NCI-H187 (cell line): ENCODE results near the gene POU2F1.
A peak's percentile ranks its signal among the peaks of the same experiment; 100 is the strongest.
"Not testable (repeated sequence)": the region's sequence is repeated elsewhere in the genome, so short reads cannot be mapped to it uniquely, and the experiment has no call there.

Experiments
- DNase-seq, 2 experiments: peaks; one replicate each; lab custom pipeline; 2025; lab: John Stamatoyannopoulos, UW

Gene POU2F1

DNA sequence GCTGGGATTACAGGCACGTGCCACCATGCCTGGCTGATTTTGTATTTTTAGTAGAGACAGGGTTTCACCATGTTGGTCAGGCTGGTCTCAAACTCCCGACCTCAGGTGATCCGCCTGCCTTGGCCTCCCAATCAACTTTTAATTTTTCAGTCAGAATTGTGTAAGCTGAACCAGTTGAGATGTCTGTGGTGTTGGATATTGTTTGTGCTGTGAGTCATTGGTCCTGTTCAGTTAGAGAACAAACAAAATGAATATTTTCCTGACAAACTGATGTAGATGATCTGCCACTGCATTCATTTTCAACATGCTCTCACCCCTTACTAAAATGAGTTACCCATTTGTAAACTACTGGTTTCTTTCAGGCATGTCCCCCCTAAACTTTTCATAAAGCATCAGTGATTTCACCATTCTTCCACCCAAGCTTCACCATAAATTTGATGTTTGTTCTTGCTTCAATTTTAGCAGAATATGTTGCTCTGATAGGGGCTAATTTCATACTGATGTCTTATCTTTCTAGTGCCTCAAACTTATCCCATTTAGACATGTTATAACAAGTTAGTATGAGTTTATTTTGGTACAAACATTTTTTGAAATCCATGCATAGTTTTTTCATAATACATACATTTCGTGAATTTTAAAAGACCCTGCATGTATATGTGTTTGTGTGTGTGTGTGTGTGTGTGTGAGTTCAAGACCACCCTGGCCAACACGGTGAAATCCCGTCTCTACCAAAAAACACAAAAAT is 15.2 kb upstream of the POU2F1 start:
- not testable (repeated sequence) for DNase-seq

DNA sequence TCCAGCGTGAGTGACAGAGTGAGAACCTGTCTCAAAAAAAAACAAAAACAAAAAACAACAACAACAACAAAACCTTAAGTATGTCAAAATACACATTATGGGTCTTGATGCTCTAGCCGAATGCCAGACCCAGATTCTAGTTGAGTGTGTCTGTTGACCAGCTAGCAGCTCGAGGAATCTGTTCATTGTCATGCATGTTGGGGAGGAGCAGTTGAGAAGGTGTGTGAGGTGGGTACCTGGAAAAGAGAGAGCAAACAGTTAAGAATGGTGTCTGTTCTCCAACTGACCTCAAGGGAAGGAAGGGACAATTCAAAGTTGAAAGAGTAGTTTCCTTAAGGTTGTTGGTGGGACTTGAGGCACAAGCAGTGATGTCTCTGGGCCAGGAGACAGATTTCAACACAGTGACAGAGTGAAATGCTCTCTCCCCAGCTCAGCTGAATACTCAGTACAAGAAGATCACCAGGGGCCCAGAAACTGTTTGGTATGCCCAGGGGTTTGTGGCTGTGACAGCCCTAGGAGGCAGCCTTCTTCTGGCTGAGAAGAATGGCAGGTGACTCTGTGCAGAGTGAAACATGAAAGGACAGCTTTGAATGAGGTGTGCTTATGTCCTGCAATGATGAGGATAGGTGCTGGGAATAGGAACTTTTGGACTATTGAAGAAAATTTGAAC is 14.4 kb upstream of the POU2F1 start:
- no peak for DNase-seq

DNA sequence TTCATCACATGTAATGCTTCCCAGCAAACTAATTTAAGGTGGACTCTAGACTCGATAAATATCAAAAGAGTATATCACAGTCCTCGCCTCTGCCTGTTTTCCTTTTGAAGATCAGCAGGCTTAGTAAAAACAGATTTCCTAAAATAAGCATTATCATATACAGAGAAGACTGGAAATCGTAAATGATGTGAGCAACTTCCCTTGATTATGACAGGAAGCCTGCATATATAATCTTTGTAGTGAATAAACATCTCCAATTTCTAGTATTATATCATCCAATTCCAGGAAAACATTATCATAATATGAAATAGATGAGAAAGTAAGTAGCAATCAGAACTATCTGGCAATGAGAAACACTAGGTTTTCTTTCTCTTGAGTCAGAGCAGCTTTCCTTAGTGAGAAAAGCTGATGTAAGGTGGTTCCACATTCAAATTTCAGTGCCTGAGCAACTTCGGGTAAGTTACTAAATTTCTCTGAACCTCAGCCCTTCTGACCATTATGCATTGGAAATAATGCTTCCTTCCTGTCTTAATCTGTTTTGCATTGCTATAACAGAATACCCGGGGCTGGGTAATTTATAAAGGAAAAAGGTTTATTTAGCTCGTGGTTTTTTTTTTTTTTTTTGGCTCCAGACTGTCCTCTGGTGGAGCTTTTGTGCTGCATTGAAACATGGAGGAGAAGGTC is 12.6 kb upstream of the POU2F1 start:
- no peak for DNase-seq

DNA sequence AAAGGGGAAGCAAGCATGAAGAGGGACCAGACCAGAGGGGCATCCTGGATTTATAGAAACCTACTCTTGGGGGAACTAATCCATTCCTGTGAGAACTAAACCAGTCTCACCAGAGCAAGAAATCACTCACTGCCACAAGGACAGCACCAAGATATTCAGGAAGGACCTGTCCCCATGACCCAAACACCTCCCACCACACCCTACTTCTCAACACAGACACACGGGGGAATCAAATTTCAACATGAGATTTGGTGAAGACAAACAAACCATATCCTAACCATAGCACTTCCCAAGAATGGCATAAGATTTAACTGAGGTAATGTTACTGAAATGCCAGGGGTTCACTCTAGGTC is 12.1 kb upstream of the POU2F1 start:
- no peak for DNase-seq

DNA sequence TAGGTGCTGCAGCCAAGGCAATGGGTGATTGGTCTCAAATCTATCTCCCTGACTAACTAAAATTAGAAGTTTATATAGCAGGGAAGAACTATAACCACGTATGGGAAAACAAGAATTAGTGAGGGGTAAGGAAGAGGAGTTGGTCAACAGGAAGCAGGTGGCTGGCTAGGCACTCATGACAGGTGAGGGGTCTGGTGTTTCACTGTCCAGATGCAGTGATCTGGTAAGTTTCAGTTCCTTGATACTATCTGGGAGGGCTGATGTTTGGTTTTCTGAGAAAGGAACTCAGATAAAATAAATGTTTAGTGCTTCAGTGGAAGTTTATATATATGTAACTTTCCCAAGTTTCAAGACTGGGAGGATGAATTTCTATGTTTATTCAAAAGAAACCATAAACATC is 11.6 kb upstream of the POU2F1 start:
- DNase-seq = no peak

DNA sequence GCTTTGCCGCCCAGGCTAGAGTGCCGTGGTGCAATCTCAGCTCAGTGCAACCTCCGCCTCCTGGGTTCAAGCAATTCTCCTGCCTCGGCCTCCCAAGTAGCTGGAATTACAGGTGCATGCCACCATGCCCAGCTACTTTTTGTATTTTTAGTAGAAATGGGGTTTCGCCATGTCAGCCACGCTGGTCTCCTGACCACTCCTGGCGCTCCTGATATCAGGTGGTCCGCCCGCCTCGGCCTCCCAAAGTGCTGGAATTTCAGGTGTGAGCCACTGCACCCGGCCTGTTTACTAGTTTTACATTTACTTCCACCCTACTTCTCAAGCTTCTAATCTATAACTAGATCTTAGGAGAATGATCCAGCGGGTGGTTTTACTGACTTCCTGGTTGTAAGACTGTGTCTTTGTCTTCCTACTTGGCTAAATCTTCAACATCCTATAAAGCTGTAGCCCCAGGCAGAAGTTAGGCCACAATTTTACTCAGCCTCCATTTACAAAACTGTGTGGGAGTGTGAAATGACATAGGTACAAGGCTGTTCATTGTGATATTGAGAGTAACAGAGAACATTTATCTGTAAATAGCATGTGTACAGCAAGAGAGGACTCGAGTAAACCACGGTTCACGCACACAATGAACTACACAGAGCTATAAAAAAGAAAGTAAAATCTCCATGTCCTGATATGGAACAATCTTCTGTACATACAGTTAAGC is 9.6 kb upstream of the POU2F1 start:
- no peak for DNase-seq

DNA sequence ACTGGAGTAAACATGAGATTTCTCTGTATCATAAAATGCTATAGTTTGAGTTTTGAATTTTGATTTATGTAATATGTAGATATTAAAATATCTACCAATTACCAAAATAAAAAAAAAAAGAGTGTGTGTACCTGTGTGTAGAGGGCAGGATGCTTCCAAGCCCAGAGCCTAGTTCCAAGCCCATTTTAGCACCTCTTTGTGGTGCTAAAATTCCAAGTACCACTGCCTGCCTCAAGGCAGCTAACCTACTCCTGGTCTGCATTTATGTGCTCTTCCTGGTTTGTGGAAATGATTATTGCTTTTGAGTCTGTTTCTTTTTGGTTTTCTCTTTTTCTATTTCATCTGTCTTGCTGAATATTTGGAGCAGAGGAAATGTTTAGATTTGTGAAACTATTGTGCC is 8.7 kb upstream of the POU2F1 start:
- no peak for DNase-seq

DNA sequence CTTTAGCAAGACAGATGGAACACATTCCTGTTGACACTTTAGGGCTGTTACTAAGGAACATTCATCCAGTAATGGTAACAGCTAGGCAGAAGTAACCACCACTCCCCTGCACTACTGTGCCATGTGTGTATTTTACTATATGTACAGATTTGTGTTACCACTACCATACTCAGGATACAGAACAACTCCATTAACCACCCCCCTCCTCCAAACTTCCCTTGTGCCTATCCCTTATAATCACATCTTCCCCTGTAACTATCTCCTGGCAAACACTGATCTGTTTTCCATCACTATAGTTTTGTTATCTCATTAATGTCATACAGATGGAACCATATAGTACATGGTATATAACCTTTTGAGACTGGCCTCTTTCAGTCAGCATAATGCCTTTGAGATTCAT is 3.9 kb upstream of the POU2F1 start:
- DNase-seq = no peak

DNA sequence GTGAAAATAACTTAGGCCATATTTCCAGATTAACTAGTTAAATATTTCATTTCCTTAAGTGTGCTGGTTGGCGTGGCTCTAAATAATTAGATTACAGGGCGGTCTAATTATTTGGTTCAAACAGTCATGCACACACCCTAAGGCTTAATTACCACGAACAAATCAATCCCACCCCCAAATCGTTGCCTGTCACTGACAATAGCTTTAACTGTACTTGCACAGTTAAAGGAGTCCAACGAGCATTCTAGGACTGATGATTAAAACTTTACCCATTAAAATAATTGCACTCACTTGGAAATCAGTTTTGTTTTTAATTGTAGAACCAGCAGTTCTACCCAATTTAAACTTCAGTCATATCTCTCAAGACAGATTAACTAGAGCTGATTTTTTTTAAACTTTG is 1.5 kb upstream of the POU2F1 start:
- DNase-seq = no peak

DNA sequence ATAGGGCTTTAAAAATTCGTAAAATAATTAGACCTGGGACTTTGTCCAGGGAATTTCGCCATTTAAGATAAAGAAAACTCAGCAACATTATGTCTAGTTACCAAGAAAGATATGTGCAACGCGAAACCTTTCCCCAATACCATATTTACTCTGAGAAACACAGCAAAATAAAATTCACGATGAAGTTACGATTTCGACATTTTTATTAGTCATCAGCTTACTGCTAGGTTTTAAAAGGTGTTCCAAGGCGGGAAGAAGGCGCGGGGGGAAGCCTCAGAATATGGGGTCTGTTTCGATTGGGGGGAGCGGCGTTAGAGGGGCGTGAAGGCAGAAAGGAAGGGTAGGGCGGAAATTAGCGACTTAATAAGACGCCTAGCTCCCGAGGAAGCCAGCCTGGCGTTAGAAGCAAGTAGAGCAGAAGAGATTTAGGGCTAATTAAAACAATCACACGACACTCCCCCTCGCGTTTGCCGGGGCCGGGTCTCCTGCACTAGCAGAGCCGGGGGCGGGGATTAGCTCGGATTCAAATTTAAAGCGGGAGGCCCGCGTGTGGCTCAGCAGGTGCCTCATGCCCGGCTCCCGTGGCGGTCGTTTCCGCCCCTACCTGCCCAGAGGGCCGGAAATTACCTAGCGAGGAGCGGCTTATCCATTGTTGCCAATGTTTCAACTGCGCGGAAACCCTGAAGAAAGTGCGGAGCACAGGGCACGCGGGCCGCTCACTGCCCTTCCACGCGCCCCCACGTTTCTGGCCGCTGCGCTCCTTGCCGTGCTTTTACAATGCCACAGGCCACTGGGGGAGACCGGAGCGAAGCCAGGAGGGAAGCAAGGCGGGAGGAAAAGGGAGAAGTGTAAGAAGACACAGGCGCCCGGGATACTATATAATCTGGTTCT is 795 bp upstream of the POU2F1 start:
- peak; percentile 99 for DNase-seq

DNA sequence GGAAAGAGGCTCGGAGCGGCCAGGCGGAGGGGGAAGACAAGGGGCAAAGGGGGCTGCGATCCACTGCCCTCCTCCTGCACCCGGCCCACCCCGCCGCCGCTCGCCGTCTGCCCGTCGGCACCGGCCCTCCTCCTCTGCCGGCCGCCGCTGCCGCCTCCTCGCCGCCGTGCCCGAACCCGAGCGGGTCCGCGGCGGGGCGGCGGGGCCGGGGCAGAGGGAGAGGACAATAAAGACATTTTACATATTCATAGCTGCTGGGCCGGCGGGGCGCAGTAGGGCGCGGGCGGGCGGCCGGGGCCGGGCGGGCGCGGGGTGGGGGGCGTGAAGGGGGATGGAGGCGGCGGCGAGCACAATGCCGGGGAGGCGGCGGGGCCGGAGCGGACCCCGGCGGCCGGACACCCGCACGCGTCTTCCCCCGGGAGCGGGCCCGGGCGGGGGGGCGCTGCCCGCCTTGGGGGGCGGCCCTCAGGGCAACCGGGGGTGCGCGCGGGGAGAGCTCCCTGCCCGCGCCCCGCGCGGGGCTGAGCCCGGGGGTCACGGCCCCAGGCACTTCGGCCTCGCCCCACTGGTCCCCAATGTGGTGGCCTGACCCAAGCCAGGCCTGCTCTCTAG is 546 bp downstream of the POU2F1 start:
- peak in 1 of 2 experiments; percentile 65 for DNase-seq

DNA sequence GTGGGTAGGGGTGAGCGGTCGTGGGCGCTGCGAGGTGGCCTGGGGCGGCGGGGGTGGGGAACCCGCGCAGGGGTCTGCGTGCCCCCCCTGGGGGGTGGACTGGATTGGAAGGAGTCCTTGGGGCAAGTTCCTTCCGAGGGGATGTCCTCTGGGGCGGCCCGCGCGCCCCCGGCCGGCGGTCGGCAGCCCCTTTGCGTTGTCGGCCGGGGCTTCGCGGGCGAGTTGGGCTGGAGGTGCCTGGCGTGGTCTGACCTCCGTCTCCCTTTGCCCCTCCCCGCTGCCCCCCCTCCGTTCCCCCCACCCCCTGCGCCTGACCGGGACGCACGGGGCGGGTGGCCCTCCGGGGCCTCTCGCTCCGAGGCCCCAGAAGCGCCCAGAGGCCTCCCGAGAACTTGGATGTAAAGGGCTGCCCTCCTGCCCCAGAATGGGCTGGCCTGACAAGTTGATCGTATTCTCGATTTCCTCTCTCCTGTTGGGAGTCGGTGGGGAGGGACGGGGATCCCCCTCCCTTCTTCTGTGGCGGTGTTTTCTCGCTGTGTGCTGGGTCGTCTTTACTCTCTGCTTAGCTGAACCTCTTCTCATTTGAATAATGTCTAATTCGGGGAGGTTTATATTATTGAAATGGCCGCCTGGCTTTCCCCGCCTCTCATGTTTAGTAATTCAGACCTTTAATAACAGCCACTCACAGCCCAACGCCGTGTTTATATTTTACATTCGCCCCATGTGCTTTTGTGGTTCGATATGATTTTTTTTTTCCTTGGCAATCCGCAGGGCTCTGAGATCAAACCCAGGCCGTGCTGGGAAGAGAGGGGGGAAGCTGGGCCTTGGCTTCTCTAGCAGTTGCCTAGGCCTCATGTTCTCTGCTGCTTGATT is 1.3 kb downstream of the POU2F1 start:
- DNase-seq = peak; percentile 85 to 90

DNA sequence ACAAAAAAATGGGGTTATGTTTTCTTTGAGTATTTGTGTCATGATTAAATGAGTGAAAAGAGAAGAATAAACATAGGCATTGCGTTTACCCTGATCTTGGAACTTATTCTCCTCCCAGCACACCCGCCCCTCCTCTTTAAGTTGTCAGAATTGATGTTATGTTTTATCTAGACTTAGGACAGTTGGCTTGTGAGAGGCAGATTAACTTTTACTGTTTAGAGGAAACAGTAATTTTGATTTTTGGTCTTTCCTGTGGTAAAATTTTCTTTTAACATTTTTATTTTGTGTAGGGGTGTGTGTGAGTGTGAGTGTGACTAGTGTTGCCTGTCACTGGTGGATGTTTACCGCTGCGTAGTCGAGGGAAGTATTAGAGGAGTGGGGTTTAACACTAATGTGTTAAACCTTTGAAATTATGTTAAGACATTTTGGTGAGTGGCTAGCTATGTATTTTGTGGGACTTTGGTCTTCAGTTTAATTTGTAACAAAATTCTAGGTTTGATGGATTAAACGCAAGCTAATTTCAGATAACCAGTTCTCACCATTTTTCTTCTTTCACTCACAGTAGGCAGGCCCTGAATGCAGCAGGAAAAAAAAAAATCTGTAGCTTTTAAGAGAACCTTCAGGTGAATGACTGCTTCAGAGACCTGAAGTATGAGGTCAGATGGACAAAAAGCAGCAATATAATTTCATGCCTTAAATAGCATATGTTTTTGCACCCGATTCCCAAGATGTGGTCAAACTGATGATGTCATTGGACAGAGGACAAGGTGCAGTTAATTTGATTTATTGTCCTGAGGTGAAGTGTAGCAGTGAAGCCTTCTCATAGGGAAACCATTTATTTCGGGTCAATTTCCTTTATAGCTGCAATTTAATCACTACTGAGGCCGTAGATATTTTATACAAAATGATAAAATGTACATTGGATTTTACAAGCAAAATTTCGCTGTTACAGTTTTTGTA is 2.7 kb downstream of the POU2F1 start:
- no peak for DNase-seq

DNA sequence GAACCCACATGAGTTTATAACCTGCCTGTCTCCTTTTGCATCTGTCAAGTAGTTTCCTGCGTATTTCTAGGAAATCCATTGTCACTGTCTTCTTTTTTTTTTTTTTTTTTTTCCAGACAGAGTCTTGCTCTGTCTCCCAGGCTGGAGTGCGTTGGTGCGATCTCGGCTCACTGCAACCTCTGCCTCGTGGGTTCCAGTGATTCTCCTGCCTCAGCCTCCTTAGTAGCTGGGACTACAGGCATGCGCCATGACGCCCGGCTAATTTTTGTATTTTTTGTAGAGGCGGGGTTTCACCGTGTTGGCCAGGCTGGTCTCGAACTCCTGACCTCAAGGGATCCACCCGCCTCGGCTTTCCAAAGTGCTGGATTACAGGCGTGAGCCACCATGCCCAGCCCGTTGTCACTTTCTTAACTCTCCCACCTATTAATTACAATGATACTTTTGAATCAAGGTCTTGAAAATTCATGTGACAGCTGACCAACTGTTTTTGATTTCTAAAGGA is 4.1 kb downstream of the POU2F1 start:
- DNase-seq = not testable (repeated sequence)

DNA sequence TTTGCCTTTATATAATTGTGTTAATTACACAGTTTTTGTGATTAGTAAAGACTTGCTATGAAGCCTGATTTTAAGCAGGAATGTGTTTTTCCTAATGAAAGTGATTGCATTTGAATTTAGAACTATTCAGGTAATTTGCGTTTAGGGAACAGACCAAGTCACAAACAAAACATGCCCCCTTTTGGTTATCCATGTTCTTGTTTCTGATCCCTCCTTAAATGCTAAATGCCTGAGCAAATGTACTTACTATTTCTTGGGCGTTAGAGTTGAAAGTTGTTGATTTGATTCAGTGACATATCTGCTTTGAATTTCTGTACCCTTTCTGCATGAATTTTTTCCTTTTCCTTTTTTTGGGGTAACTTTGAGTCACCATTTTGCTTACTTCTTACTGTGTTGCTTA is 5.2 kb downstream of the POU2F1 start:
- no peak for DNase-seq

DNA sequence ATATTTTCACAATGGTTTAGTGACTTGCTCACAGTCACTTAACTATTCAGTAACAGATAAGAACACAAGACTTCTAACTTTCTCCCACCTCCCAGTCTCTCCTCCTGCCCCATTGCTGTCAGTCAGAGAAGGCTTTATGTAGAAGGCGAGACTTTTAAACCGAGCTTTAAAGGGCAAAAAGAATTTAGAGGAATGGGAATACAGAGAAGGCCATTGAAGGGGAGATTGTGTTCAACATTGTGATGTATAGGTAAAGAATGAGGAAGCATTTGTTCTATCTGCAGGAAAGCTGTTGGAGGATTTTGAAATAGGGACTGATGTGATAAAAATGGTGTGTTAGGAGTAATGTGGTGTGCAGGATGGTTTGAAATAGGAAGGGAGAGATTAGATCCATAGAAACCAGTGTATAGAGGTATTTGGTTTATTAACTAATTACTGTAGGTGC is 7.3 kb downstream of the POU2F1 start:
- DNase-seq = no peak

DNA sequence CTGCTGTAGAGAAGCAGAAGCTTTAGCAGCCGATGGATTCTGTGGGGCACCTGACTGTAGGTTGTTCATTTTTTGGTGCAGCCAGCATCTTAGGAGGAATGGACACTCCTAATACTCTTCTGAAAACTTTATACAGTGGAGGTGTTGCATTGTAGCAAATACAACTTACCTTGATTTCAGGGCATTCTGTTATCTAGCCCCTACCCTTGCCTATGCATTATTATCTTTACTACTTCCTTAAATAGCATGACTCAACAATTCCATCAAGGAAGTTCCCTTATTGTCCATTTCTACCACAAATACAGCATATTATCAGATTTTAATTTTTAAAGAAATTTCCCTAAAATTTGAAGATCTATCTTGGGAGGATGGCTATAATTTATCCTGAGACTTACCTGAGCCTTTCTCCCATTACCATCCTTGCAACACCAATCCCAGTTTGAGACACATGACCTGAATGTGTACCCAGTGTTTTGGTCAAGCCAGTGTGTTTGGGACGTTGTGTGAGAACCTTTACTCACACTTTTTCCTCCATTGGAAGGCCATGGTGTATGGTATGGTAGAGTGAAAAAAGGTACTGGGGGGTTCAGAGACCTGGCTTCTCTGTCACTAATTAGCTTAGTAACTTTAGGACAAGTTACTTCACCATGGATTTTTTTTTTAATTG is 9.2 kb downstream of the POU2F1 start:
- no peak for DNase-seq

DNA sequence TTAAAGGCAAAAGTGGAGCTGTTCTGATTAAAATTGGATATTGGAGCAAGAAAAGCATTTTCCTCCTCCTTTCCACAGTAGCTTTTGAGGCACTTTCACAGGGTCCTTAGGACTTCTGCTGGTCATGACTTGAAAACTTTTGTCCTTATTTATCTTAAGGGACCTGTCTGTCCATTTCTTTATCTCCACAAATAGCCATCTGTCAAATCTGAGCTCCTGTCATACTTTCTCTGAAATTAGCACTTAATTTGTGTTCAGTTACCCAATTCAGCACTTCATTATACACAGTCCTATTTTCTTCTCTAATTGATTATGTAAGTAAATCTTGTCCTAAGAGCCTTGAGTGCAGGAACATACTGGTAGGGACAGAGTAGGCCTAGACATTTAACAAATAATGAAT is 9.8 kb downstream of the POU2F1 start:
- DNase-seq = no peak
